Hematopoietic multipotent progenitor cell treated with erythropoietin and hydrocortisone succinate and interleukin-3 and kit ligand, for 4 days (in vitro differentiated cells): ENCODE measurements around the gene ROPN1B.
"Not testable (repeated sequence)": the region's sequence is repeated elsewhere in the genome, so short reads cannot be mapped to it uniquely, and the experiment has no call there.

Experiments used
- DNase-seq: peaks from one replicate; pipeline ENCODE4 v3.0.0-alpha.2; 2015

Gene ROPN1B

GRCh38 chr3:125958511-125959316, 10.3 kb upstream of the ROPN1B start:
- DNase-seq: no peak

GRCh38 chr3:125959317-125960065, 9.5 kb upstream of the ROPN1B start:
- no peak for DNase-seq

DNA sequence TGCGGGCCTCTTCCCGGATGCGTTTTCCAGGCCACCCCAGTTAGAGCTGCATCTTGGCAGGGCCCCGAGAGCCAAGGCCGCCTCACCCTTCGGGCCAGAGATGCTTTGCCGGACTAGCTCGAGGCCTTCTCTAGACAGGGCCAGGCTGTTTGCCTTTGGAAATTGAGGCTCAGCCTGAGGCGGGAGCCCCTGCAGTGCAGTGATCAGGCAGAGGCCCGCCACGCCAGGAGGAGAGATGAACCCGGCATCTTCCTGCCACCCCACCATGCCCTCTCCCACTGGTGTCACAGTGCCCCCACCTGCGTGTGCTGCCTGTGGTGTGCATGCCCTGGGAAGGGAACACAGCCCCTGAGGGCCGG, 8.9 kb upstream of the ROPN1B start:
- no peak for DNase-seq

GRCh38 chr3:125960456-125961288, 8.3 kb upstream of the ROPN1B start:
- DNase-seq: no peak

GRCh38 chr3:125961289-125961589, 7.7 kb upstream of the ROPN1B start:
- DNase-seq: no peak

DNA sequence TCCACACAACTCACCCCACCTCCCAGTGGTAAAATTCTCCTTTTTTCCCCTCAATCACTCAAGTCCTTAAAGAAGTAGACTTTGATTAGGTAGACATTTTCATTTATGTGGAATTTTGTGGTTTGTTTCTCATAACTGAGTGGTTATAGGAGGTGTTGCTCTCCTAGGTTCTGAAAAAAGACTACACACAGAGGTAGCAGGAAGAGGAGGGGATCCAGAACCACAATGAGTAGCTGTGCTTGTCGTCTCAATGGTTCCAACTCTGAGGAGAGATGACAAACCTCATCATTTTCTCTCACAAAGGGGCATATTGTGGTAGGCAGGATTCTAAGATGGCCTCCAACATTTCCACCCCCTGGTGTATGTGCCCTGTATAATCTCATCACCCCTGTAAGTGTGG, 5.1 kb upstream of the ROPN1B start:
- DNase-seq: not testable (repeated sequence)

DNA sequence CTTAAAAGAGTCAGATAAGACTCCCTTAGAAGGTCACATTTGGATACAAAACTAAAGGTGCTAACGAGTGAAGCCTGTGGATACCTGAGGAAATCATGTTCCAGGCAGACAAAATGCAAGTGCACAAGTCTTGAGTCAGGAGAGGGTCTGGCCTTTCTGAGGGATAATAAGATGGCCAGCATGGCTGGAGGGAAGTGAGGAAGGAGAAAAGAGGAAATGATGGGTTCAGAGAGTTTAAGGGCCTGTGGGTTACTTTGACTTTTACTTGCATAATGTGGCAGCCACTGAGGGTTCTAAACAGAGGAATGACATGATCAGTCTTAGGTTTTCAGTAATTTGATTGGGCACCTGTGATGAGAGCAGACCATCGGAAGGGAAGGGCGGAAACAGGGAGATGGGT, 3.5 kb upstream of the ROPN1B start:
- DNase-seq: peak; percentile 4

DNA sequence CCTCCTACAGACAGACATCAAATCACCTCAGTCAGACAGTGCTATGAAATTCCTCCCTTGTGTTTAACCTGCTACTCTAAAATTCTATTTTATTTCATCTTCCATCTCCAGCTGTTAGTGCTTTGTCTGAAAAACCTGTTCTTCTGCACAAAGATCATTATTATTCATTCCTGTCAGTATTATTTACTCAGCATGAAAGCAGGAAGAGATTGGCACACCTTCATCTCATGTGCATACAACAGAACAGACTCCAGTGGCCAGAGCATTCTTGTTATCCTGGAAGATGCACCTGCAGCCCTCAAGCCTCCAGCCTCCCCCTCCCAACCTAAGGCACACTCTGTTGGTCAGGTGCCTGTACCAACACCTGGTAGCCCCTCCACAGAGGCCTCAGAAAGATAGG, 1.8 kb upstream of the ROPN1B start:
- no peak for DNase-seq

DNA sequence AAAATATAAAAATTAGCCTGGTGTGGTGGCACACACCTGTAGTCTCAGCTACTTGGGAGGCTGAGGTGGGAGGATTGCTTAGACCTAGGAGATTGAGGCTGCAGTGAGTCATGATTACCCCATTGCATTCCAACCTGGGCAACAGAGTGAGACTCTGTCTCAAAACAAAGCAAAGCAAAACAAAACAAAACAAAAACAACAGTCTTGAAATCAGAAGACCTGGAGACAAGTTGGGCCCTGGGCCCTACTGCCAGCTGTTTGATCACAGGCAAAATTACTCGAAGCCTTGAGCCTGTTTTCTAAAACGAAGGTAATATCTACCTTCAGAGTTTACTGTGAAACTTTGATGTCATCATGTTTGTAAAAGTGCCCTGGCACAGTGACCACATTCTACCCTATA, 857 bp upstream of the ROPN1B start:
- not testable (repeated sequence) for DNase-seq

GRCh38 chr3:125971997-125972944, 3.3 kb downstream of the ROPN1B start:
- DNase-seq: peak; percentile 24

GRCh38 chr3:125975245-125976002, 6.4 kb downstream of the ROPN1B start:
- DNase-seq: not testable (repeated sequence)

DNA sequence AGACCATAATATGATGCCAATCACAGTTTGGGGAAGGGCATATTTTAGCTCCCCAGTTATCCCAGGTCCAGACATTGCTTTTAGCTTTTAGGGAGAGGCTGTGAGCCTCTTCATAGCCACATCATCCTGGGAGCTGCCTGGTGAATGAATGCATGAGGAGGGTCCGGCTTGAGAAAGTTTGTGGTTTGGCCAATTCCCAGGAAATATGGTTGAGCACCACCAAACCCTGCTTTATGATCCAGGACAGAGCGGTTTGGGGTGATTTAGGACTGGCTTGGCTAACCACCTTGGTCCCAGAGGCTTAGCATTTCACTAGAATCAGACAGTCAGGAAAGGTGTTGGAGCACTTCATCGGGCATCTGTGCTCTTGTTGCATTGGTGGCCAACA, 7.0 kb downstream of the ROPN1B start:
- not testable (repeated sequence) for DNase-seq

GRCh38 chr3:125977104-125977503, 8.1 kb downstream of the ROPN1B start:
- DNase-seq: not testable (repeated sequence)

GRCh38 chr3:125984951-125985350, 16.0 kb downstream of the ROPN1B start:
- not testable (repeated sequence) for DNase-seq

DNA sequence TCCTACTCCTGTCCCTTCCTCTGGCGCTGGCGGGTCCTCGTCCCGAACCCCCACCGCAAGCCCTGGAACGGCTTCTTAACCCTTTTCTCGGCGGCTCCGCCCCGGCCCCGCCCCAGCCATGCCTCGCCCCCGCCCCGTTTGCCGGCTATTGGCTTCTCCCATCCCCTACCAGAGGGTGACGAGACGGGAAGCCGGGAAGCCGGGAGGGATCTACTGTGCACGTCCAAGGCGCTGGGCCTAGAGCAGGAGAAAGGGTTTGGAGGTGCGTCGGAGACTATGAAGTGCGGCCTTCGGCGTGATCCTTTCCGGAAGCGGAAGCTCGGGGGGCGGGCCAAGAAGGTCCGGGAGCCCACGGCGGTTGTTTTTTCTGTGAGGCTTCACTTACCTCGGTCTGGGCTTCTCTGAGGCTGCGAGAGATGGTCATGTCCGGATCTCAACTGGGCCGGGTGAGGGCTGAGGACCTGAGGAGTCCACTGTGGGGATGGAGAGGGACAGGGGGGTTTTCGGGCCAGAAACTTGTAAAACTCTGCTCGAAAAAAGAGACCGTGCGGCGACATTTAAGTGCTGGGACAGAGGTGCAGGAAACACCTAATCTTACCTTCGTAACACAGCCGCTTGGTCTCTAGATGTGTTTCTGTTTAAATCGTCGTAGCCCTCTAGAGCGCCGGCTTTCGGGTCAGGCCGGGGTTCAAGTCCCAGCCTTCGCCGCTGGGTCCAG, 21.4 kb downstream of the ROPN1B start:
- peak; percentile 86 for DNase-seq

GRCh38 chr3:125996751-125997150, 27.8 kb downstream of the ROPN1B start:
- not testable (repeated sequence) for DNase-seq

- DNase-seq: no peak
These were observed 33.2 kb downstream of the ROPN1B start for GRCh38 chr3:126002189-126002588.

- DNase-seq: no peak
These were observed 34.6 kb downstream of the ROPN1B start for GRCh38 chr3:126003447-126004190.

GRCh38 chr3:126004217-126004616, 35.2 kb downstream of the ROPN1B start:
- DNase-seq: no peak

DNA sequence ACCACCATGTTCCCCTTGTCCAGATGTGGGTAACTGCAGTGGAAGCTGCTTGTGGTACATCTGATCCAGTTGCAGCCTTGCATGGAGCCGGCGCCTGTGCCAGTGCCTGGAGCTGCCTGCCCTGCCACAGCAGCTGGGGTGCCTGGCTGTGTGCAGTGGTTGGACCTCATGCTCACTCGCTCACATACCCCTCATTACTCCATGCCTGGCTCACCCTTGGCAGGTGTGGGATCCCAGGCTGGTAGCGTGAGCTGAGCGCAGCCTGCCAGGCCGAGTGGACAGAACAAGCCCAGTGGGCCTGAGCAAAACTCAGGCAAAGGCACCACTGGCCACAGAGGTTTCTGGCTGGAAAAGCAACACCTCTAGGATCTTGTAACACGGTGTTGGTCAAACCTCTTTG, 35.7 kb downstream of the ROPN1B start:
- no peak for DNase-seq
